T follicular helper cell (primary cell): ENCODE measurements around the gene SERAC1.
"Not testable (repeated sequence)": the region's sequence is repeated elsewhere in the genome, so short reads cannot be mapped to it uniquely, and the experiment has no call there.

Experiments
- DNase-seq: peaks from one replicate; pipeline ENCODE4 v3.0.0-alpha.2; 2020; ENCODE audit warnings: low read depth

The SERAC1 gene

GRCh38 chr6:158174514-158174913 is 6.5 kb upstream of the SERAC1 start:
- DNase-seq = no peak

GRCh38 chr6:158174024-158174423 is 6.0 kb upstream of the SERAC1 start:
- no peak for DNase-seq

- no peak for DNase-seq
Measured at GRCh38 chr6:158172001-158172400, 3.9 kb upstream of the SERAC1 start.

- no peak for DNase-seq
Measured at GRCh38 chr6:158170656-158171081, 2.6 kb upstream of the SERAC1 start.

GRCh38 chr6:158169634-158170033 is 1.6 kb upstream of the SERAC1 start:
- not testable (repeated sequence) for DNase-seq

GRCh38 chr6:158165919-158166416 is 2.1 kb downstream of the SERAC1 start:
- no peak for DNase-seq

- DNase-seq = no peak
Measured at GRCh38 chr6:158164579-158165170, 3.4 kb downstream of the SERAC1 start.

GRCh38 chr6:158161566-158162254 is 6.4 kb downstream of the SERAC1 start:
- no peak for DNase-seq

- no peak for DNase-seq
Measured at GRCh38 chr6:158160932-158161539, 7.0 kb downstream of the SERAC1 start.

- DNase-seq = no peak
Measured at GRCh38 chr6:158158748-158159147, 9.3 kb downstream of the SERAC1 start.

GRCh38 chr6:158158123-158158522 is 9.9 kb downstream of the SERAC1 start:
- no peak for DNase-seq

- no peak for DNase-seq
Measured at GRCh38 chr6:158157064-158157764, 10.8 kb downstream of the SERAC1 start.

GRCh38 chr6:158154816-158155215 is 13.2 kb downstream of the SERAC1 start:
- no peak for DNase-seq

GRCh38 chr6:158153576-158153975 is 14.5 kb downstream of the SERAC1 start:
- no peak for DNase-seq

- DNase-seq = no peak
Measured at GRCh38 chr6:158152659-158153058, 15.4 kb downstream of the SERAC1 start.

GRCh38 chr6:158152025-158152424 is 16.0 kb downstream of the SERAC1 start:
- not testable (repeated sequence) for DNase-seq

- no peak for DNase-seq
Measured at GRCh38 chr6:158150701-158151100, 17.4 kb downstream of the SERAC1 start.

GRCh38 chr6:158149641-158150040 is 18.4 kb downstream of the SERAC1 start:
- no peak for DNase-seq

- no peak for DNase-seq
Measured at GRCh38 chr6:158143700-158144099, 24.4 kb downstream of the SERAC1 start.

GRCh38 chr6:158142789-158143188 is 25.3 kb downstream of the SERAC1 start:
- no peak for DNase-seq

GRCh38 chr6:158131926-158132325 is 36.1 kb downstream of the SERAC1 start:
- DNase-seq = no peak

GRCh38 chr6:158125271-158125670 is 42.8 kb downstream of the SERAC1 start:
- DNase-seq = no peak

GRCh38 chr6:158124288-158124687 is 43.8 kb downstream of the SERAC1 start:
- DNase-seq = no peak
